GM19395 (cell line): ENCODE data around the gene WDR36.

Experiments
- ATAC-seq: cut with Tn5 transposase; IDR thresholded peaks from one replicate; pipeline ENCODE4 v1.9.1; 2021; ENCODE audit warnings: mild to moderate bottlenecking, moderate library complexity; ENCODE audit not compliant: unreplicated experiment

WDR36 gene

DNA sequence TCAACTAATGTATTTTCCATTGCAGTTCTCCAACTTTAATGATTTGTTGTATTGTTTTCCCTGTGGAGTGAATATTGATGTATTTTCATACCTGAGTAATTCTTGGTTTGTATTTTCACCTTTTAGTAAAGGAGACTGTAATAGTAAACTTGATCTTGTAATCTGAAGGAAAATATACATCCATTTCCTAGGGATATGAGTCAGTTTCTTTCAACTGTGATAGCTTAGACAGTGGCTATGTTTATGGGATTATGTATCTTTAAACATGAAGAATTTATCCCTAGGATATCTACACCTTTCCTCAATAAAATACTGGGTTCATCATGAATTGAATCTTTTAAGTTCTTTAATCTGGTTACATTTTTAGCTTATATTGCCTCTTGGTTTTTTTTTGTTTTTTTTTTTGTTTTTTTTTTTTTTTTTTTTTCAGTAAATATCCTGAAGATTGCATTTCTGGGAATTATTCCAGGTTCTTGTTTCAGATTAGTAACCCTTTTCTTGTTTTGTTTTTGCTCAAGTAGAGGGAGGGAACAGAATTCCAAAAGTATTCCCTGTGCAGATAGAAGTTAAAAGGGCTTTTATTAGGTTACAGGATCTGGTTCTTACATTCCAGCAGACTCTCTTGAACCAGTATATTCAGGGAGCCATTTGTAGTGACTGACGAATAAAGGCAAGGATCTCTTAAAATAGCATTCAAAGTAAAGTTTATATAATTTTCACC, 7.1 kb downstream of the WDR36 start:
- ATAC-seq = no peak

DNA sequence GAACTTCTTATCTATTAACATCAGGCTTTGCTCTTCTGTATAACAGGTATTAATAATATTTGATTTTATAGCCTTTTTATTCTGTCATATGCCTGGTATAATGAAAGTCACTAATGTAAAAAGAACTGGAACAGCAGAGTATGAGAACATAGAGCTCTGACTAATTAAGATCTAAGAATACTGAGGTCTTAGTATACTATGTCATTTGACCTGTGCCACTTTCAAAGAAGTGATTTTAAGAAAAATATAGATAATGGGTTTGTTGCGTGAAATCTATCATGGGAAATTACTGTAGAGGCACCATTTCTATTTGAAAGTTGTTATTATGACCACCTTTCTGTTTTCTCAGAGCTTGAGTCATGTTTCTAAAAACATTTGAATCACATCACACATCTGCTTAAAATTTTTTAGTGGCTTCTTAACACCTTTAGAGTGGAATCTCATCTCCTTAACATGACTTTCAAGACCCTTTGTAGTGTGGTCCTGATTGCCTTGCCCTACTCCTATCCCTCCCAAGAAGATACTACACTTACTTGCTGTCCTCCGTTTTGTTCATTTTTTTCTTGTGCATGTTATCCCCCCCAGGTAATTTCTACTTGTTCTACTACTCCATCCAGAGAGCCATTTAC, 14.3 kb downstream of the WDR36 start:
- no peak for ATAC-seq

DNA sequence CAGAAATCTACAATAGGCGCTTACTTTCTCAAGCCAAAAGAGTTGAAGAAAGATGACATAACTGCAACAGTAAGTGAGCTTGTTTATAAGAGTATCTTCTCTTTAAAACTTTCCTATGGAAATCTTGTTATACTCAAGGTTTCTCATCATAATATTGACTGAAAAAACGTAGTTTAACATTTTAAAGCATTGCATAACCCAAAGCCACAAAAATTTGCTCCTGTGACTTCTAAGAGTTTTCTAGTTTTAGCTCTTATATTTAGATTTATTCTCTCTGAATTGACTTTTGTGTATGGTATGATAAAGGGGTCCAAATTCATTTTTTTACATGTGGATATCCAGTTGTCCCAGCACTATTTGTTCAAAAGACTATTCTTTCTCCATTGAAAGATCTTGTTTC, 15.2 kb downstream of the WDR36 start:
- ATAC-seq = no peak

DNA sequence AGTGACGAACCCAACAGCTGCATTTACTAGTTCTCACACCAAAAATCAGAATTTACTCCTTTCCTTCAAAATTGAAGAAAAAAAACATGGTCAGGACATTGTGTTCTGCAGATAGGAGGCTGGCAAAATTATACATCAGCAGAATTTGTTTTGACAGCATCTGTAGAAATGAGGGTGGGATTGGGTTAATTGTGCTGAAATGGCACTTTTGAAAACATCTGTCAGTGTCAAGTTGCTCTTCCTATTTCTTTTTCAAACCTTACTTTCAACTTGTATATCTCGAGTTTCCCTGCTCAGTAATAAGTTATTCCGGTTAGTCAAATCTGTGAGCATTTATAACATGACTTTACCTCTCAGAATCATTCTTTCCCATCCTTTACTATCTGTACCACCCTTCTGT, 19.8 kb downstream of the WDR36 start:
- no peak for ATAC-seq

DNA sequence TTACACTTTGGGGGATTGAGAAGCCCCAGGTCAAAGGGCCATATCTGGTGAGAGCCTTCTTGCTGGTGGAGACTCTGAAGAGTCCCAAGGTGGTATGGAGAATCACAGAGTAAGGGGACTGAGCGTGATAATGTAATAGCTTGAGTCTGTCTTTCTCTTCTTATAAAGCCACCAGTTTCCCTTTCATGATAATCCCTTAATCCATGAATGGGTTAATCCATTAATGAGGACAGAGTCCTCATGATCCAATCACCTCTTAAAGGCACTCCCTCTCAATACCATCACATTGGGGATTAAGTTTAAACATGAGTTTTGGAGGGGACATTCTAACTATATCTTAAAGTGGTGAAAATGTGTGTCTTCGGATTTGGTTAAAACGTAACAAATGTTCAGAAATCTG, 21.5 kb downstream of the WDR36 start:
- ATAC-seq = no peak

- ATAC-seq = no peak
These were observed 23.1 kb downstream of the WDR36 start for GRCh38 chr5:111115229-111115628.

DNA sequence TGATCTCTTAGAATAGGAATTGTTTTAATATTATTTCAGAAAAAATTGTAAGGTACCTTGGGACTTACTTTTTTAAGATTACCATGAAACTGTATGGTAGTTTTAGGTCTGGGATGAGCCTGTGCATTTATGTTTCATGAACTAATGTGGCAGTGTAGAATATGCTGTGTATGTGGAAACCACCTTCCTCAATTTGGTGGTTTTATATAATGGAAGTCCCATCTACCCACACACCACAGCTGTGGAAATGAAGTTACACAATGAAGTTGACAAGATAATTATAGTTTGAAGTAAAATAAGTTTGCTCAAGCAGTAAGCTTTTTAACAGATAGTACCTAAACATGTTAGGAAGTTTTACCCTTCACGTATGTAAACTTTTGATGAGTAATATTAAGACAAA, 24.4 kb downstream of the WDR36 start:
- ATAC-seq = no peak

DNA sequence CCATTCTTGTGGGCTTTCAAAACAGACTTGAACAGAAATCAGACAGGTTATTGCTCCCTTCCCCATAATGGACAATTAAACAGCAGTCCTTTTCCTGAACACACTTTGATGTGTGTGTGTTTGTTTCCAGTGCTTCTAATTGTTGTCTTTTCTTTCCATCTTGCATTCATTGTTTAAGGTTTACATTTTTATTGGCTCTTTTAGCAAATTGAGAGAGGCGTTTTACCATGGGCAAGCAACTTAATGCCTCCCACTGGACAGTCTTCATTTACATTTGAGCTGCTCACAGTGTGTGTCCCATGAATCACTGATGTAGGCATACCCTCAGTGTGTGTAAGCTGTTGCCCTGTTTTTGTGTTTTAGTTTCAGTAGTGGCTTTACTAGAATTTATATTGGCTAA, 25.0 kb downstream of the WDR36 start:
- no peak for ATAC-seq

GRCh38 chr5:111119221-111119620, 27.1 kb downstream of the WDR36 start:
- no peak for ATAC-seq

- peak; percentile 44 for ATAC-seq
These were observed 27.7 kb downstream of the WDR36 start for GRCh38 chr5:111119856-111120255.

DNA sequence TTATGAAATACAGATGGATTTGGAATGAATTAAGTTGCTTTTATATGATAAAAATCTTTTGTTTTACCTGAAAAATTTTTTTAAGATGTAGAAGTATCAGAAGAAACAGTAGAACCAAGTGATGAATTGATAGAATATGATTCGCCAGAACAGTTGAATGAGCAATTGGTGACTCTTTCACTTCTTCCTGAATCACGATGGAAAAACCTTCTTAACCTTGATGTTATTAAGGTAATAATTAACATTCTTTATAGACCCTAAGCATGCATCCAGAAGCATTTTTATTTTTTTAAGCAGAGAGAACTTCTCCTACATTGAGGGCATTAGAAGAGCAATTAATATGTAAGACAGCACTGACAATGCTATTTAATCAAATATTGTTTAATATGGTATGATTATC, 28.8 kb downstream of the WDR36 start:
- no peak for ATAC-seq

GRCh38 chr5:111121926-111122325, 29.8 kb downstream of the WDR36 start:
- no peak for ATAC-seq

- ATAC-seq = peak; percentile 64
These were observed 30.2 kb downstream of the WDR36 start for GRCh38 chr5:111122398-111122797.

DNA sequence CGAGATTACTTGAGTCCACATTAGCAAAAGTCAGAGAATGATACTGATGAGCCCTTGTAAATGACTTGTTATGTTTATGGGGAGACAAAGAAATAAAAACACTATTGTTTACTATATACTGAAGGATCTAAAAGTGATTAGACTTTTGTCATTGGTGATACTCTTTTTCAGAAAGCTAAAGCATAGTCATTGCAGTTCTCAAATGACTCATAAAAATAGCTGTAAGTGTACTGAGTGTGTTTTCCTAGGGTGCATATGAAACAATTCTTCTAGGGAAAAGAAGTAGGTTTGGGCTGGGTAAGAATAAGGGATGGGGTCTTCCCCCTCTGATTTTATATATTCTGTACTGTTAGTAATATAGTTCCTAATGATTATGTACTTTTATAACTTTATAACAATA, 32.6 kb downstream of the WDR36 start:
- no peak for ATAC-seq

GRCh38 chr5:111126896-111127295, 34.7 kb downstream of the WDR36 start:
- ATAC-seq = no peak

- ATAC-seq = no peak
These were observed 35.5 kb downstream of the WDR36 start for GRCh38 chr5:111127453-111128195.

GRCh38 chr5:111129938-111130337, 37.8 kb downstream of the WDR36 start:
- no peak for ATAC-seq

DNA sequence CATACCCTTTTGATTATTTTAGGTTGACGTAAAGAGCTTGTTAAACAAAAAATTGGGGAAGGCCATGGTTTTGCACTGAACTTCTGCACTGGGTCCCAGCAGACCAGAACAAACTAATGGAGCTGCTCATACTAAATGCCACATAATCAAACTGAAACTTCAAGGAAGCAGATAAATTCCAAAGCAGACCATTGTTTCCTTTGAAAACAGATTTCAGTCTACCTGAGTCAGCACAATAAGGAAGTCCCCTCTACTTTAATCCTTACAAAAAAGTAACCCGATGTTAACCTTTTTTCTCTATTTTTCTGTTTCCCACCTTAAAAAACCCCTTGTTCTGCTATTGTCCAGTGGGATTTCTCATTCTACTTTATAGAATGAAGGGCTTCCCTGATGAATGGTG, 39.2 kb downstream of the WDR36 start:
- ATAC-seq = no peak

DNA sequence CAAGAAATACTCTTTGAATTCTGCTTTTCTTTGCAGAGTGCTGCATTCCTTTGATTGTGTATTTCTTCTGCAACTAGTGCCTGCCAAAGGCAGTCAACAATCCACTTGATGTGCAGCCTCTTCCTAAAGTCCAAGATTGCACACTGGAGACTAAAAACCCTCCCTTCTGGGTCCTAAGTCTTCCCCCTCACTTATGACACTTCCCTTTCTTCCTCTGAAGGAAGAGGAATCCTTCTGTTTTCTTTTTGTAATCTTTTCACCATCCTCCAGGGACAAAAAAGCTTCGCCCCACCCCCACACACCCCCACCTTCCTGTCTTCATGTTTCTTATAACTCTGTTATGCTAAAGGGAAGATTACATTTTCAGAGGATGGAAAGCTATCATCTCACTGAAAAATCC, 39.9 kb downstream of the WDR36 start:
- ATAC-seq = no peak

DNA sequence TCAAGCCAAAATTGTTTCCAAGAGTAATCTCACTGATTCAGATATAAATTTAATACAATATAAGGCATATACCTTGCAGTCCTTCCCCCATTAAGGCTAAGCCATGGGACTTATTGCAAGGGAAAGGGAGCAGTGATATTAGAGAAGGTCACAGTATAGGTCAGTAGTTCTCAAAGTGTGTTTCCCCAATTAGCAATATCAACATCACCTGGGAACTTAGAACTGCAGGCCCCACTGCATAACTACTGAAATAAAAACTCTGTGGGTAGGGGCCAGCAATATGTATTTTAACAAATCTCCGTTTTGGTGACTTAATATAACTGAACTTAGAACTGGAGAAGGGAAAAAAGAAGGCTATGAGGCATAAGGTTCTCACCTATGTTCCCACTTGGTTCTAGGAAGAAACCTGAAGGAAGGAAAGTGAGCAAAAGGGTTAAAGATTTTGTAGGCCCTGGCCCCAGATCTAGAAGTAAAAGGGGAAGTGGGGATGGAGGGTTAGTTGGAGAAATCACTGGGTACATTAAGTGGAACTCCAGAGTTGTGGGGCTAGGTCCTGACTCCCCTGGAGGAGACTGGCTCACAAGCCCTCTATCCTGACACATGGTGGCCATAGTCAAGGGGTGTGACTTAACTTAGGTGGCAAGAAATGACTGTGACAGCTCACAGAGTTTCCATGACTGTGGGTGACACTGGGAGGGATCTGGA, 40.7 kb downstream of the WDR36 start:
- ATAC-seq = peak; percentile 53

- no peak for ATAC-seq
These were observed 41.2 kb downstream of the WDR36 start for GRCh38 chr5:111133436-111133751.

DNA sequence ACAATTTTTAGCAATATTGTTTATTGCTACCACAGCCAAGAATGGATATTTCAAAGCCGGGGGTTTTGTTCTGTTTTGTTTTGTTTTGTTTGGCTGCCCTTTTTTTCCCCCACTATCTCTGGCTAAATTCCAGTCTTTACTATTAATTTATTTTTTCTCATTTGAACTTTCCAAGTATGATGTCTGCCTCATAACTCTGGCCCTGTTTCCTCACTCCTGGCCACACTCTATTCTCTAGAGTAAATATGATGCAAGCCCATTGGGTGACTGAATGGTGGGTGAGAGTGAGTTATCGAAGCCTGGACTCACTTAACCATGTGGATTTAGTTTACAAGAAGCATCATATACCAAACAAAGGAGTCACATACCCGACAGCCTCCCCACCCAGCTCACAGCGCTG, 41.9 kb downstream of the WDR36 start:
- ATAC-seq = no peak
